Measurements from ENCODE around the gene CHD5. TPM values are rescaled to one million over a fixed set of nuclear protein-coding genes. Genes with fewer than 3 reads are reported as not detected.

CHD5 gene
- total and polyA plus RNA-seq, 2 of the 4 experiments (the other 2 are of a cell fraction), result under 0.01 to 0.09 TPM

GRCh38 chr1:6113745-6114144, 66.4 kb downstream of the CHD5 start:
- TF ChIP-seq SMC3 (IDR thresholded peaks at IDR 0.05; ENCODE audit: low read depth, low read length) (no peak), RFX5 (IDR thresholded peaks at IDR 0.05; ENCODE audit: low read depth, low read length) (no peak), MAFK (IDR thresholded peaks at IDR 0.05; ENCODE audit: low read depth, low read length) (no peak), RAD21 (IDR thresholded peaks at IDR 0.05; ENCODE audit: low read length) (no peak), CHD1 (IDR thresholded peaks at IDR 0.05; ENCODE audit: low read depth, low read length) (no peak), CTCF (conservative IDR thresholded peaks at IDR 0.05; ENCODE audit: low read depth, low read length) (no peak), RCOR1 (IDR thresholded peaks at IDR 0.05; ENCODE audit: insufficient replicate concordance, low read length) (no peak), POLR2A (IDR thresholded peaks at IDR 0.05; ENCODE audit: low read depth, low read length) (no peak), ELK1 (IDR thresholded peaks at IDR 0.05; ENCODE audit: borderline replicate concordance, low read depth, low read length) (no peak), MXI1 (IDR thresholded peaks at IDR 0.05; ENCODE audit: borderline replicate concordance, low read depth, low read length) (no peak), BHLHE40 (IDR thresholded peaks at IDR 0.05; ENCODE audit: low read depth, low read length) (no peak), USF2 (IDR thresholded peaks at IDR 0.05; ENCODE audit: low read depth, low read length) (no peak), FOS (IDR thresholded peaks at IDR 0.05; ENCODE audit: low read depth, low read length) (no peak), NFE2L2 (IDR thresholded peaks at IDR 0.05; ENCODE audit: low read depth, low read length) (no peak), MAZ (IDR thresholded peaks at IDR 0.05; ENCODE audit: borderline replicate concordance, low read depth, low read length) (no peak)
- Histone ChIP-seq H3K27ac (ENCODE audit: insufficient read depth, low read length) (no peak overlapping the region), H2BK5ac (ENCODE audit: low read depth, low read length, poor library complexity, severe bottlenecking) (no peak overlapping the region), H2AK9ac (replicated peaks; ENCODE audit: low read depth, low read length, poor library complexity) (no peak overlapping the region), H3K9me3 (ENCODE audit: control insufficient read depth, insufficient read depth, low read length) (peaks cover 4% of the 10 kb centered on the region), H2AK5ac (ENCODE audit: low read depth, low read length) (no peak overlapping the region), H3K4me3 (ENCODE audit: insufficient read depth, low read depth, low read length) (no peak overlapping the region), H3K23ac (ENCODE audit: low read depth, low read length) (no peak overlapping the region), H3K56ac (ENCODE audit: extremely low read depth, insufficient read depth, low read length) (no peak overlapping the region), H3K9ac (ENCODE audit: low read depth, low read length) (no peak overlapping the region), H4K8ac (ENCODE audit: low read depth in 2 of 2, low read length in 2 of 2) (no peak overlapping the region), H3K27me3 (ENCODE audit: control insufficient read depth, insufficient read depth, low read length) (peaks cover 11% of the 10 kb centered on the region; the same call in 1 of the 2 replicates), H4K5ac (ENCODE audit: low read depth, low read length) (no peak overlapping the region), H2BK15ac (ENCODE audit: low read depth, low read length) (no peak overlapping the region), H3K4ac (ENCODE audit: low read depth, low read length) (no peak overlapping the region), H3K9me1 (ENCODE audit: insufficient read depth, low read length) (no peaks in the 10 kb centered on the region), H3K18ac (ENCODE audit: low read depth, low read length) (no peak overlapping the region), H3K4me2 (ENCODE audit: low read depth, low read length) (no peak overlapping the region), H3K36me3 (ENCODE audit: control insufficient read depth, insufficient read depth, low read length) (no peaks in the 10 kb centered on the region), H2BK120ac (ENCODE audit: low read depth, low read length) (no peak overlapping the region), H3K14ac (replicated peaks; ENCODE audit: low read depth, low read length) (no peak overlapping the region), H2BK20ac (ENCODE audit: low read depth, low read length) (no peak overlapping the region), H4K20me1 (ENCODE audit: insufficient read depth, low read length) (no peaks in the 10 kb centered on the region), H4K91ac (ENCODE audit: insufficient read depth, low read depth, low read length) (no peak overlapping the region), H3K4me1 (ENCODE audit: control insufficient read depth, insufficient read depth, low read length) (peaks cover 4% of the 10 kb centered on the region), H3K79me1 (ENCODE audit: low read depth in 1 of 2, low read length in 2 of 2) (no peaks in the 10 kb centered on the region), H2AFZ (replicated peaks; ENCODE audit: low read length, poor library complexity) (no peak overlapping the region)
- intact Hi-C loops (cut with micrococcal nuclease) (no loop called here), in situ Hi-C loops (cut with MboI; ENCODE audit: low sequenced_read_pairs) (no loop called here), dilution Hi-C loops (cut with HindIII; ENCODE audit: low sequenced_read_pairs, unreplicated experiment) (no loop called here)
- ChIA-PET POLR2A (ENCODE audit: unreplicated experiment) (no interaction called here), CTCF (interaction anchor here (0.6 kb wide), 1 partner anchor 112 kb away, joined by 5 read pairs; no protein-coding TSS in a partner anchor)
- BruUV-seq (replicated peaks), result no TSS peak
- DNase-seq, result no peak
- 80% methylated on average over 1 of the region's 14 CpGs; no CpG with 5 or more reads in 1 of the 2 experiments for WGBS, 2 experiments (ENCODE audit: extremely low coverage in 2 of 2, insufficient read length in 1 of 2)
- no peak for ATAC-seq (ENCODE audit: low read depth)

All from IMR-90 (cell line).